ENCODE measurements around the gene ZIC2. TPM values are rescaled to one million over a fixed set of nuclear protein-coding genes. Genes with fewer than 3 reads are reported as not detected.
"Not testable (repeated sequence)": the region's sequence is repeated elsewhere in the genome, so short reads cannot be mapped to it uniquely, and the experiment has no call there.

ZIC2 gene
- total RNA-seq, 1 donor from 2014 or later = not detected

DNA sequence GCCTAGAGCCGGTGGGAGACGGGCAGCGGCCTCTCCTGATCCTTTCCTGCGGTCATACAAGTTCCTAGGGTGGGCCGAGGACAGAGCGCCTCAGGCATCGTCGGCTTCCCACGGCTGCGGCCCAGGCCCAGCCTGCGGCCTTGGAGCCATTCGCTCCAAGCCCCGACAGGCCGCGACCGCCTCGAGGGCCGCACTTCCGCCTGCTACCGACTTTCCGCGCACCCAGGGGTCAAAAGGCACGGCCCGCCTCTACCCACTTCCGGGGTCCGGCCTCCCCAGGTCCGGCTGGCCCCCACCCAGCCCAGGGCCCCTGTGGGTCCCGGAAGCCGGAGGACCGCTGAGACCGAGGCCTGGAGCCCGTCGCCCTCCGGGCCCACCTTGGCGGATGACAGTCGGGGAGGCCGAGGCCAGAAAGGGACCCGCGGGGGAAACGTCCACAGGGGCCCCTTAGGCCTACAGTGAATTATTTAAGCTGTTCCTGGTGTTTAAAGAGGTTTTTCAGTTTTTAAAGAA, 16.2 kb downstream of the ZIC2 start:
- no peak for DNase-seq (ENCODE audit: low spot score)

GRCh38 chr13:99998261-99998660, 16.7 kb downstream of the ZIC2 start:
- no peak for DNase-seq (ENCODE audit: low spot score)

DNA sequence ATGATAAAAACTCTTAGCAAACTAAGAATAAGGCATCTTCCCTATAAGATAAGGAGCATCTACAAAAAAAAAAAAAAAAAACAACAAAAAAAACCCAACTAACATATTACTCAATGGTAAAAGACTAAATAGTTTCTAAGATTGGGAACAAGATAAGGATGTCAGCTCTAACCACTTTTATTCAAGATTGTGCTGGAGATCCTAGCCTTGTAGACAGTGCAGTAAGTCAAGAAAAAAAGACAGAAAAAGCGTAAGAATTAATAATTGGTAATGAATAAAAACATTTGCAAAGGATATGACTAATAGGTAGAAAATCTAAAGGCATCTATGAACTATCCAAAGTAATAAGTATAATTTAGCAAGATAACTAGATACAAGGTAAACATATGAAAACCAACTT, 33.0 kb downstream of the ZIC2 start:
- DNase-seq (ENCODE audit: low spot score) = no peak

DNA sequence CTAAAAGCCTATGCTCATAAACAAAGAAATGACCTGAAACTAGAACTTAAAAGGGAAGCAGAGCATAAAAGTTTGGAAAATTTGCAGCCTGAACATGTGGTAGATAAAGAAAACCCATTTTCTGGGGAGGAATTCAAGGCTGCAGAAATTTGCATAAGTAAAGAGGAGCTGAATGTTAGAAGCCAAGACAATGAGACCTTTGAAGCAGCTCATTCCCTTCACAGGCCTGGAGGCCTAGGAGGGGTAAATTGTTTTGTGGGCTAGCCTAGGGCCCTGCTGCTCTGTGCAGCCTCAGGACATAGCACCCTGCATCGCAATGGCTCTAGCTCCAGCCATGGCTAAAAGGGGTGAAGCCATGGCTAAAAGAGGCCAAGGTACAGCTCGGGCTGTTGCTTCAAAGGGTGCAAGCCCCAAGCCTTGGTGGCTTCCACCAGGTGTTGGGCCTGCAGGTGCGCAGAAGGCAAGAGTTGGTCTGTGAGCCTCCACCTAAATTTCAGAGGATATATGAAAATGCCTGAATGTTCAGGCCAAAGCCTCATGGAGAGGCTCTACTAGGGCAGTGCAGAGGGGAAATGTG, 38.3 kb downstream of the ZIC2 start:
- no peak for DNase-seq (ENCODE audit: low spot score)

DNA sequence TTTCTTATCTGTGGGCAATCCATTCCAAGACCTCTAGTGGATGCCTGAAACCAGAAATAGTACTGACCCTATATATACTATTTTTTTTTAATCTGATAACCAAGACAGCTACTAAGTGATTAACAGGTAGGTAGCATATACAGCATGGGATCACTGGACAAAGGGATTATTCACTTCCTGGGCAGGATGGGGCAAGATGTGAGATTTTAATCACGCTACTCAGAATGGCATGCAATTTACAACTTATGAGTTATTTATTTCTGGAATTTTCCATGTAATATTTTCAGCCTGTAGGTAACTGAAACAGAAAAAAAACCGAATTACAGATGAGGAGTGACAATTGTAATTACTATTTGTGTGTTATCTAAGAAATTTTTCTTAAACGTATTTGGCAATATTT, 41.2 kb downstream of the ZIC2 start:
- no peak for DNase-seq (ENCODE audit: low spot score)

GRCh38 chr13:100024023-100024422, 42.4 kb downstream of the ZIC2 start:
- no peak for DNase-seq (ENCODE audit: low spot score)

DNA sequence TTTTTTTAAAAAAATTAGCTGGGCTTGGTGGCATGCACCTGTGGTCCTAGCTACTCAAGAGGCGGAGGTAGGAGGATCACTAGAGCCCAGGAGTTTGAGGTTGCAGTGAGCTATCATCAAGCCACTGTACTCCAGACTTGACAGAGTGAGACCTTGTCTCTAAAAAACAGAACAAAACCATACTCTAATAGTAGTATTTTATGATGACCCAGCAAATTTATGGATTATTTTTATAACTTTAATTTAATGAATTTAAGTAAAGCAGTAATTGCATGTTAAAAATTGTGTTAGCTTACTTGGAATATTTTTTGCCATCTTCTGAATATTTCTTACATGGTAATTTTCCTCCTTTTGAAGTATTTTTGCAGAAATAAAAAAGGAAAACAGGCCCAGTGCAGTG, 48.3 kb downstream of the ZIC2 start:
- no peak for DNase-seq (ENCODE audit: low spot score)

DNA sequence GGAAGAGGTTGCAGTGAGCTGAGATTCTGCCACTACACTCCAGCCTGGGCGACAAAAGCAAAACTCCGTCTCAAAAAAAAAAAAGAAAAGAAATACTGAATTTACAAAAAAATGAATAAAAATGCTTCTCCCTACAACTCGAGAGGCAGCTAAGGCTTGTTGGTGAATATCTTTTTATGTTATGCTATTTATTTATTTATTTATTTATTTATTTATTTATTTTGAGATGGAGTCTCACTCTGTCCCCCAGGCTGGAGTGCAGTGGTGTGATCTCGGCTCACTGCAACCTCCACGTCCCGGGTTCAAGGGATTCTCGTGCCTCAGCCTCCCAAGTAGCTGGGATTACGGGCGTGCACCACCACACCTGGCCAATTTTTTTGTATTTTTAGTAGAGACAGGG, 51.1 kb downstream of the ZIC2 start:
- not testable (repeated sequence) for DNase-seq (ENCODE audit: low spot score)

DNA sequence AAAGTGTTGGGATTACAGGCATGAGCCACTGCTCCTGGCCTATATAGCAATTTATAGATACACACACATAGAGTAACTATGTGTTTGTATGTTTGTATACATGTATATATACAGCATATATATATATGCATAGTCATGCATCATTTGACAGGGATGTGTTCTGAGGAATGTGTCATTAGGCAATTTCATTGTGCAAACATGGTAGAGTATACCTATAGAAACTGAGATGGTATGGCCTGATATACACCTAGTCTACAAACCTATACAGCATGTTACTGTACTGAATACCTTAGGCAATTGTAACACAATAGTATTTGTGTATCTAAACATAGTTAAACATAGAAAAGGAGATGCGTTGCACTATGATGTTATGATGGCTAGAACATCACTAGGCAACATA, 54.4 kb downstream of the ZIC2 start:
- no peak for DNase-seq (ENCODE audit: low spot score)

Other genes starting within 250 kb of the ZIC2 start
- gene ZIC5, start 10.0 kb upstream of the ZIC2 start, total RNA-seq = not detected
- 53.6 TPM for gene PCCA, start 107.3 kb downstream of the ZIC2 start, total RNA-seq